ENCODE results near the gene BIN2. TPM values are rescaled to one million over a fixed set of nuclear protein-coding genes. Genes with fewer than 3 reads are reported as not detected.
"Not testable (repeated sequence)": the region's sequence is repeated elsewhere in the genome, so short reads cannot be mapped to it uniquely, and the experiment has no call there.

The BIN2 gene
- total and polyA plus RNA-seq, 2 of the 13 experiments (the other 11 are each of a cell fraction or from before 2014, with no cell fraction given), result not detected

DNA sequence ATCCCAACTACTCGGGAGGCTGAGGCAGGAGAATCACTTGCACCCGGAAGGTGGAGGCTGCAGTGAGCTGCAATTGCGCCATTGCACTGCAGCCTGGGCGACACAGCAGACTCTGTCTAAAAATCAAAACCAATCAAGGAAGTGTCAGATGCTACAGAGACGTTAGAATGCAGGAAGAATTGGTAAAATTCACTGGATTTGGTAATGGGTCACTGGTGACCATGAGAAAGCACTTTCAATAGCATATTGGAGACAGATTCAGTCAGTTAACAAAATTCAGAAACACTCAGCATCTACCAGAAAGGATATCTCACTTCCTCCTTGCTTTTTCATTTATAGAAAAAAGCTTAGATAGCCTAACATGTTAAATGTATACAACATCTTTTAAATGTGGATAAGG is 17.5 kb downstream of the BIN2 start (continued):
- no peak for TF ChIP-seq ARHGAP35 (CRISPR knock-in tag; IDR thresholded peaks at IDR 0.05; ENCODE audit: borderline replicate concordance)

DNA sequence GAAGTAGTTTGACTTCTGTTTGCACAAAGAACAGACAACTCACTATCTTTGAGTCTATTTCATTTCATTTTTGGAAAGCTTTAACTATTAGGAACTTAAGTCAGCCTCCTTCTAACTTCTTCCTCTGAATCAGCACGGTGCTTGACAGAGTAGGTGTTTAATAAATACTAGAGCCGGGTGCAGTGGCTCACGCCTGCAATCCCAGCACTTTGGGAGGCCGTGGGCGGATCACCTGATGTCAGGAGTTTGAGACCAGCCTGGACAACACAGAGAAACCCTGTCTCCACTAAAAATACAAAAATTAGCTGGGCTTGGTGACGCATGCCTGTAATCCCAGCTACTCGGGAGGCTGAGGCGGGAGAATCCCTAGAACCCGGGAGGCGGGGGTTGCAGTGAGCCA is 23.2 kb downstream of the BIN2 start:
- in situ Hi-C loops (cut with HindIII; ENCODE audit: extremely low pct_ligation_motif_present, low pct_unique_long_range_greater_than_20kb); H3K36me3 ChIP-seq (replicated peaks in 1 of 2; ENCODE audit: control insufficient read depth in 1 of 2, insufficient read depth in 2 of 2, low read length in 2 of 2); H3K4me3 ChIP-seq (replicated peaks in 1 of 3; ENCODE audit: insufficient read depth in 1 of 3, low read depth in 2 of 3, low read length in 3 of 3); H4K20me1 ChIP-seq (ENCODE audit: insufficient read depth, low read length); DNase-seq (ENCODE audit: low spot score); H3K4me1 ChIP-seq (ENCODE audit: insufficient read depth, low read length); H3K9ac ChIP-seq (ENCODE audit: insufficient read depth, low read depth, low read length); H3K27ac ChIP-seq (ENCODE audit: extremely low read length, insufficient read depth, low read length); H3K9me3 ChIP-seq (ENCODE audit: low read length); FAIRE-seq; H3K4me2 ChIP-seq (ENCODE audit: low read depth, low read length); CTCF ChIA-PET (ENCODE audit: low intra/inter-chr PET ratio, low total read pairs); intact Hi-C loops (cut with micrococcal nuclease; ENCODE audit: unreplicated experiment); ATAC-seq; POLR2A ChIA-PET; H3K27me3 ChIP-seq (ENCODE audit: control insufficient read depth in 1 of 2, insufficient read depth in 2 of 2, low read length in 2 of 2); H2AFZ ChIP-seq (ENCODE audit: low read length); BruUV-seq (replicated peaks); H3K79me2 ChIP-seq (ENCODE audit: insufficient read depth, low read length): not testable (repeated sequence)
- 52% methylated on average over 10 of the region's 10 CpGs for WGBS (ENCODE audit: low lambda C conversion rate)

DNA sequence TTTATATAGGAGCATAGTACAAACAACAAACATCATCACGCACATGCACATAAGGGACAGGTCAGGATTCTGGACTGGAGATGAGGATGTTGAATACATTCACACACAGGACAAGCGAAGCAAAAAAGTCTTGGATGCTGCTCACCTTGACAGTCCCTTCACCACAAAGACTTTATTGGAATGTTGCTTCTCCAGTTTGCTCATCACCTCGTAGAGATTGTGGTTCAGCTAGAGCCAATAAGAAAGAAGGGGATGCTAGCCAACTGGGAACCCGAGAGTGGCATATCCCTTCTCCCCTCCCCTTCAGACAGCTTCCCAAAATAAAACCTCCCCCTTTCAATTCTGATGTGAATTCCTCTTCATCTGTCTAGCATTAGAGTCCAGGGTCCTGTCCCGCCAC is 28.3 kb downstream of the BIN2 start:
- Histone ChIP-seq H3K9ac (ENCODE audit: insufficient read depth, low read depth, low read length) (no peak overlapping the region), H3K9me3 (ENCODE audit: low read length) (no peaks in the 10 kb centered on the region), H3K27me3 (ENCODE audit: control insufficient read depth in 1 of 2, insufficient read depth in 2 of 2, low read length in 2 of 2) (no peaks in the 10 kb centered on the region; a peak in 1 of 5 replicates), H4K20me1 (ENCODE audit: insufficient read depth, low read length) (no peaks in the 10 kb centered on the region), H3K4me1 (ENCODE audit: insufficient read depth, low read length) (no peaks in the 10 kb centered on the region), H2AFZ (ENCODE audit: low read length) (no peak overlapping the region), H3K27ac (ENCODE audit: extremely low read length, insufficient read depth, low read length) (no peak overlapping the region), H3K4me3 (replicated peaks in 1 of 3; ENCODE audit: insufficient read depth in 1 of 3, low read depth in 2 of 3, low read length in 3 of 3) (no peak overlapping the region), H3K36me3 (replicated peaks in 1 of 2; ENCODE audit: control insufficient read depth in 1 of 2, insufficient read depth in 2 of 2, low read length in 2 of 2) (no peaks in the 10 kb centered on the region), H3K79me2 (ENCODE audit: insufficient read depth, low read length) (no peaks in the 10 kb centered on the region), H3K4me2 (ENCODE audit: low read depth, low read length) (no peak overlapping the region)
- DNase-seq (ENCODE audit: low spot score), result no peak
- no peak for FAIRE-seq
- ChIA-PET CTCF (ENCODE audit: low intra/inter-chr PET ratio, low total read pairs) (no interaction called here), POLR2A (no interaction called here)
- 40% methylated on average over 5 of the region's 5 CpGs for WGBS (ENCODE audit: low lambda C conversion rate)
- intact Hi-C loops (cut with micrococcal nuclease; ENCODE audit: unreplicated experiment) (no loop called here), in situ Hi-C loops (cut with HindIII; ENCODE audit: extremely low pct_ligation_motif_present, low pct_unique_long_range_greater_than_20kb) (no loop called here)
- TF ChIP-seq NONO (IDR thresholded peaks at IDR 0.05) (no peak), NONO (CRISPR knock-in tag; conservative IDR thresholded peaks at IDR 0.05) (no peak), MYC (CRISPR knock-in tag; IDR thresholded peaks at IDR 0.05; ENCODE audit: borderline replicate concordance) (no peak), JUNB (CRISPR knock-in tag; IDR thresholded peaks at IDR 0.05; ENCODE audit: borderline replicate concordance) (no peak)
- ATAC-seq, result no peak
- BruUV-seq (replicated peaks), result no TSS peak

DNA sequence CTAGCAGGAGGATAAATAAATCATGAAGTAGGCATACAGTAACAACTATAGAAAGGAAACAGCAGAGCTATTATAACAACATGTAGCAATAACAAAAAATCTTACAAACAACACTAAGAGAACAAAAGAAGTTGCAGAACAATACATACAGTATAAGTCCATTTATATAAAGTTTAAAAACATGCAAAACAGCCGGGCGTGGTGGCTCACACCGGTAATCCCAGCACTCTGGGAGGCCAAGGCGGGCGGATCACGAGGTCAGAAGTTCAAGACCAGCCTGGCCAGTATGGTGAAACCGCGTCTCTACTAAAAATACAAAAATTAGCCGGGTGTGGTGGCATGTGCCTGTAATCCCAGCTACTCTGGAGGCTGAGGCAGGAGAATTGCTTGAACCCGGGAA is 29.9 kb downstream of the BIN2 start:
- POLR2A ChIA-PET; FAIRE-seq; CTCF ChIA-PET (ENCODE audit: low intra/inter-chr PET ratio, low total read pairs): not testable (repeated sequence)

More for the DNA sequence above, 29.9 kb downstream of the BIN2 start:
- H3K27ac ChIP-seq (ENCODE audit: extremely low read length, insufficient read depth, low read length); H3K9me3 ChIP-seq (ENCODE audit: low read length); in situ Hi-C loops (cut with HindIII; ENCODE audit: extremely low pct_ligation_motif_present, low pct_unique_long_range_greater_than_20kb); H3K27me3 ChIP-seq (ENCODE audit: control insufficient read depth in 1 of 2, insufficient read depth in 2 of 2, low read length in 2 of 2); H3K9ac ChIP-seq (ENCODE audit: insufficient read depth, low read depth, low read length); BruUV-seq (replicated peaks); H4K20me1 ChIP-seq (ENCODE audit: insufficient read depth, low read length); intact Hi-C loops (cut with micrococcal nuclease; ENCODE audit: unreplicated experiment); ATAC-seq; H2AFZ ChIP-seq (ENCODE audit: low read length); DNase-seq (ENCODE audit: low spot score); H3K4me1 ChIP-seq (ENCODE audit: insufficient read depth, low read length); H3K79me2 ChIP-seq (ENCODE audit: insufficient read depth, low read length); H3K4me3 ChIP-seq (replicated peaks in 1 of 3; ENCODE audit: insufficient read depth in 1 of 3, low read depth in 2 of 3, low read length in 3 of 3); H3K4me2 ChIP-seq (ENCODE audit: low read depth, low read length); H3K36me3 ChIP-seq (replicated peaks in 1 of 2; ENCODE audit: control insufficient read depth in 1 of 2, insufficient read depth in 2 of 2, low read length in 2 of 2): not testable (repeated sequence)
- WGBS (ENCODE audit: low lambda C conversion rate), result 17% methylated on average over 10 of the region's 10 CpGs

All from HepG2 (cell line).